ENCODE measurements around the gene NOS1AP. TPM values are rescaled to one million over a fixed set of nuclear protein-coding genes. Genes with fewer than 3 reads are reported as not detected.

The NOS1AP gene
- total and polyA plus RNA-seq, 9 of the 15 experiments (the other 6 are each of a cell fraction or from before 2014, with no cell fraction given): 0.07 to 1.5 (median 0.22) TPM

DNA sequence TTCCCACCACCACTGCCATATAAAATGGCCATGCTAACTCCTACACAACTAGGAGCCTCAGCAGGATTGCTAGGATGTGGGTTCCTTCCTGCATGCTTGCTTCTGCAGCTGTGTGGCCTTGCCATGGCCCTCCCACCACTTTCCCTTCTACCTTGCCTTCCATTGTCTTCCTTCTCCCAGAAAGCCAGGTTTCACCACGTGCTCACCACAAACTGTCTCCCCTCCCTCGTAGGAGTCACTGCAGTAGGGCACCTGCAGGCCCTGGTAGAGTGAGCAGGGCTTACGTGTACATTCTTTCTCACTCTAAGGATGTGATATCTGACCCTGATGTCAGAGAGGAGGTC lies 315.8 kb downstream of the NOS1AP start:
- peak overlapping the region; percentile 69; the same call in 2 of the 3 replicates for H3K27ac ChIP-seq (ENCODE audit: extremely low read depth, low read depth, low read length)
- no peaks in the 10 kb centered on the region for H3K9me3 ChIP-seq (replicated peaks; ENCODE audit: control insufficient read depth, insufficient read depth, low read depth, low read length)
- WGBS (ENCODE audit: insufficient coverage, low coverage, missing lambda C conversion rate): 38% methylated on average over 3 of the region's 3 CpGs
- ATAC-seq (no peak), FAIRE-seq (no peak), DNase-seq (ENCODE audit: extremely low read depth in 1 of 4, low spot score in 3 of 4) (no peak)
- BruUV-seq (replicated peaks): no TSS peak
- no peaks in the 10 kb centered on the region for H3K27me3 ChIP-seq (ENCODE audit: control insufficient read depth in 2 of 2, insufficient read depth in 2 of 2, low read length in 2 of 2)
- H3K79me2 ChIP-seq (ENCODE audit: control insufficient read depth, insufficient read depth, low read length): peaks cover 12% of the 10 kb centered on the region; the same call in 2 of the 3 replicates
- 0 out of 2 replicates have a peak overlapping the region, but pooled peaks have one; percentile 23 for H2AFZ ChIP-seq (ENCODE audit: low read depth, low read length)
- peaks cover 79 to 95% of the 10 kb centered on the region in 2 experiments for H3K4me1 ChIP-seq (replicated peaks in 1 of 2; ENCODE audit: control insufficient read depth in 2 of 2, insufficient read depth in 2 of 2, low read length in 2 of 2)
- POLR2A ChIA-PET: interaction anchor here (2.1 kb wide), 1 partner anchor 12 kb away, joined by 9 read pairs; no protein-coding TSS in a partner anchor
- H3K4me3 ChIP-seq: no peak overlapping the region
- peaks cover 6% of the 10 kb centered on the region for H3K9me1 ChIP-seq (ENCODE audit: control insufficient read depth, insufficient read depth, low read length)
- peak overlapping the region; percentile 45 to 56; a peak in 3 of 4 replicates for H3K9ac ChIP-seq (ENCODE audit: insufficient read depth in 1 of 2, low read depth in 2 of 2, low read length in 2 of 2)
- in situ Hi-C loops (cut with MboI): no loop called here
- H3K36me3 ChIP-seq (ENCODE audit: control insufficient read depth, insufficient read depth, low read length): no peaks in the 10 kb centered on the region; the same call in 2 of the 3 replicates
- CTCF ChIA-PET (ENCODE audit: low intra/inter-chr PET ratio): no interaction called here
- intact Hi-C loops (cut with micrococcal nuclease): no loop called here
- no peaks in the 10 kb centered on the region for H4K20me1 ChIP-seq (replicated peaks; ENCODE audit: control insufficient read depth, insufficient read depth, low read length)
- peak overlapping the region; percentile 73 for H3K4me2 ChIP-seq (ENCODE audit: insufficient read depth, low read length)
- TF ChIP-seq, protein P1, sequence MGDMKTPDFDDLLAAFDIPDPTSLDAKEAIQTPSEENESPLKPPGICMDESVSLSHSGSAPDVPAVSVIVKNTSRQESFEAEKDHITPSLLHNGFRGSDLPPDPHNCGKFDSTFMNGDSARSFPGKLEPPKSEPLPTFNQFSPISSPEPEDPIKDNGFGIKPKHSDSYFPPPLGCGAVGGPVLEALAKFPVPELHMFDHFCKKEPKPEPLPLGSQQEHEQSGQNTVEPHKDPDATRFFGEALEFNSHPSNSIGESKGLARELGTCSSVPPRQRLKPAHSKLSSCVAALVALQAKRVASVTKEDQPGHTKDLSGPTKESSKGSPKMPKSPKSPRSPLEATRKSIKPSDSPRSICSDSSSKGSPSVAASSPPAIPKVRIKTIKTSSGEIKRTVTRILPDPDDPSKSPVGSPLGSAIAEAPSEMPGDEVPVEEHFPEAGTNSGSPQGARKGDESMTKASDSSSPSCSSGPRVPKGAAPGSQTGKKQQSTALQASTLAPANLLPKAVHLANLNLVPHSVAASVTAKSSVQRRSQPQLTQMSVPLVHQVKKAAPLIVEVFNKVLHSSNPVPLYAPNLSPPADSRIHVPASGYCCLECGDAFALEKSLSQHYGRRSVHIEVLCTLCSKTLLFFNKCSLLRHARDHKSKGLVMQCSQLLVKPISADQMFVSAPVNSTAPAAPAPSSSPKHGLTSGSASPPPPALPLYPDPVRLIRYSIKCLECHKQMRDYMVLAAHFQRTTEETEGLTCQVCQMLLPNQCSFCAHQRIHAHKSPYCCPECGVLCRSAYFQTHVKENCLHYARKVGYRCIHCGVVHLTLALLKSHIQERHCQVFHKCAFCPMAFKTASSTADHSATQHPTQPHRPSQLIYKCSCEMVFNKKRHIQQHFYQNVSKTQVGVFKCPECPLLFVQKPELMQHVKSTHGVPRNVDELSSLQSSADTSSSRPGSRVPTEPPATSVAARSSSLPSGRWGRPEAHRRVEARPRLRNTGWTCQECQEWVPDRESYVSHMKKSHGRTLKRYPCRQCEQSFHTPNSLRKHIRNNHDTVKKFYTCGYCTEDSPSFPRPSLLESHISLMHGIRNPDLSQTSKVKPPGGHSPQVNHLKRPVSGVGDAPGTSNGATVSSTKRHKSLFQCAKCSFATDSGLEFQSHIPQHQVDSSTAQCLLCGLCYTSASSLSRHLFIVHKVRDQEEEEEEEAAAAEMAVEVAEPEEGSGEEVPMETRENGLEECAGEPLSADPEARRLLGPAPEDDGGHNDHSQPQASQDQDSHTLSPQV (IDR thresholded peaks at IDR 0.05): peak; percentile 30
- TF ChIP-seq, protein P2, sequence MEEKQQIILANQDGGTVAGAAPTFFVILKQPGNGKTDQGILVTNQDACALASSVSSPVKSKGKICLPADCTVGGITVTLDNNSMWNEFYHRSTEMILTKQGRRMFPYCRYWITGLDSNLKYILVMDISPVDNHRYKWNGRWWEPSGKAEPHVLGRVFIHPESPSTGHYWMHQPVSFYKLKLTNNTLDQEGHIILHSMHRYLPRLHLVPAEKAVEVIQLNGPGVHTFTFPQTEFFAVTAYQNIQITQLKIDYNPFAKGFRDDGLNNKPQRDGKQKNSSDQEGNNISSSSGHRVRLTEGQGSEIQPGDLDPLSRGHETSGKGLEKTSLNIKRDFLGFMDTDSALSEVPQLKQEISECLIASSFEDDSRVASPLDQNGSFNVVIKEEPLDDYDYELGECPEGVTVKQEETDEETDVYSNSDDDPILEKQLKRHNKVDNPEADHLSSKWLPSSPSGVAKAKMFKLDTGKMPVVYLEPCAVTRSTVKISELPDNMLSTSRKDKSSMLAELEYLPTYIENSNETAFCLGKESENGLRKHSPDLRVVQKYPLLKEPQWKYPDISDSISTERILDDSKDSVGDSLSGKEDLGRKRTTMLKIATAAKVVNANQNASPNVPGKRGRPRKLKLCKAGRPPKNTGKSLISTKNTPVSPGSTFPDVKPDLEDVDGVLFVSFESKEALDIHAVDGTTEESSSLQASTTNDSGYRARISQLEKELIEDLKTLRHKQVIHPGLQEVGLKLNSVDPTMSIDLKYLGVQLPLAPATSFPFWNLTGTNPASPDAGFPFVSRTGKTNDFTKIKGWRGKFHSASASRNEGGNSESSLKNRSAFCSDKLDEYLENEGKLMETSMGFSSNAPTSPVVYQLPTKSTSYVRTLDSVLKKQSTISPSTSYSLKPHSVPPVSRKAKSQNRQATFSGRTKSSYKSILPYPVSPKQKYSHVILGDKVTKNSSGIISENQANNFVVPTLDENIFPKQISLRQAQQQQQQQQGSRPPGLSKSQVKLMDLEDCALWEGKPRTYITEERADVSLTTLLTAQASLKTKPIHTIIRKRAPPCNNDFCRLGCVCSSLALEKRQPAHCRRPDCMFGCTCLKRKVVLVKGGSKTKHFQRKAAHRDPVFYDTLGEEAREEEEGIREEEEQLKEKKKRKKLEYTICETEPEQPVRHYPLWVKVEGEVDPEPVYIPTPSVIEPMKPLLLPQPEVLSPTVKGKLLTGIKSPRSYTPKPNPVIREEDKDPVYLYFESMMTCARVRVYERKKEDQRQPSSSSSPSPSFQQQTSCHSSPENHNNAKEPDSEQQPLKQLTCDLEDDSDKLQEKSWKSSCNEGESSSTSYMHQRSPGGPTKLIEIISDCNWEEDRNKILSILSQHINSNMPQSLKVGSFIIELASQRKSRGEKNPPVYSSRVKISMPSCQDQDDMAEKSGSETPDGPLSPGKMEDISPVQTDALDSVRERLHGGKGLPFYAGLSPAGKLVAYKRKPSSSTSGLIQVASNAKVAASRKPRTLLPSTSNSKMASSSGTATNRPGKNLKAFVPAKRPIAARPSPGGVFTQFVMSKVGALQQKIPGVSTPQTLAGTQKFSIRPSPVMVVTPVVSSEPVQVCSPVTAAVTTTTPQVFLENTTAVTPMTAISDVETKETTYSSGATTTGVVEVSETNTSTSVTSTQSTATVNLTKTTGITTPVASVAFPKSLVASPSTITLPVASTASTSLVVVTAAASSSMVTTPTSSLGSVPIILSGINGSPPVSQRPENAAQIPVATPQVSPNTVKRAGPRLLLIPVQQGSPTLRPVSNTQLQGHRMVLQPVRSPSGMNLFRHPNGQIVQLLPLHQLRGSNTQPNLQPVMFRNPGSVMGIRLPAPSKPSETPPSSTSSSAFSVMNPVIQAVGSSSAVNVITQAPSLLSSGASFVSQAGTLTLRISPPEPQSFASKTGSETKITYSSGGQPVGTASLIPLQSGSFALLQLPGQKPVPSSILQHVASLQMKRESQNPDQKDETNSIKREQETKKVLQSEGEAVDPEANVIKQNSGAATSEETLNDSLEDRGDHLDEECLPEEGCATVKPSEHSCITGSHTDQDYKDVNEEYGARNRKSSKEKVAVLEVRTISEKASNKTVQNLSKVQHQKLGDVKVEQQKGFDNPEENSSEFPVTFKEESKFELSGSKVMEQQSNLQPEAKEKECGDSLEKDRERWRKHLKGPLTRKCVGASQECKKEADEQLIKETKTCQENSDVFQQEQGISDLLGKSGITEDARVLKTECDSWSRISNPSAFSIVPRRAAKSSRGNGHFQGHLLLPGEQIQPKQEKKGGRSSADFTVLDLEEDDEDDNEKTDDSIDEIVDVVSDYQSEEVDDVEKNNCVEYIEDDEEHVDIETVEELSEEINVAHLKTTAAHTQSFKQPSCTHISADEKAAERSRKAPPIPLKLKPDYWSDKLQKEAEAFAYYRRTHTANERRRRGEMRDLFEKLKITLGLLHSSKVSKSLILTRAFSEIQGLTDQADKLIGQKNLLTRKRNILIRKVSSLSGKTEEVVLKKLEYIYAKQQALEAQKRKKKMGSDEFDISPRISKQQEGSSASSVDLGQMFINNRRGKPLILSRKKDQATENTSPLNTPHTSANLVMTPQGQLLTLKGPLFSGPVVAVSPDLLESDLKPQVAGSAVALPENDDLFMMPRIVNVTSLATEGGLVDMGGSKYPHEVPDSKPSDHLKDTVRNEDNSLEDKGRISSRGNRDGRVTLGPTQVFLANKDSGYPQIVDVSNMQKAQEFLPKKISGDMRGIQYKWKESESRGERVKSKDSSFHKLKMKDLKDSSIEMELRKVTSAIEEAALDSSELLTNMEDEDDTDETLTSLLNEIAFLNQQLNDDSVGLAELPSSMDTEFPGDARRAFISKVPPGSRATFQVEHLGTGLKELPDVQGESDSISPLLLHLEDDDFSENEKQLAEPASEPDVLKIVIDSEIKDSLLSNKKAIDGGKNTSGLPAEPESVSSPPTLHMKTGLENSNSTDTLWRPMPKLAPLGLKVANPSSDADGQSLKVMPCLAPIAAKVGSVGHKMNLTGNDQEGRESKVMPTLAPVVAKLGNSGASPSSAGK (IDR thresholded peaks at IDR 0.05): 0 out of 2 replicates have a peak, but pooled peaks have one; percentile 18
- TF ChIP-seq PHF21A (IDR thresholded peaks at IDR 0.05; ENCODE audit: borderline replicate concordance, low read depth): no peak
- TF ChIP-seq, protein P3, sequence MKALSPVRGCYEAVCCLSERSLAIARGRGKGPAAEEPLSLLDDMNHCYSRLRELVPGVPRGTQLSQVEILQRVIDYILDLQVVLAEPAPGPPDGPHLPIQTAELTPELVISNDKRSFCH (CRISPR knock-in tag; IDR thresholded peaks at IDR 0.05): no peak
- TF ChIP-seq, protein P3 (tag; IDR thresholded peaks at IDR 0.05): peak; percentile 48
